Brain microvascular endothelial cell (primary cell): ENCODE data around the gene KCNN3.

Source experiments
- DNase-seq: peaks from one replicate; pipeline ENCODE4 v3.0.0-alpha.2; 2020
- H3K27ac ChIP-seq: fragments of 250-450 bp; sonication (Bioruptor Pico); 2 replicates; pipeline ENCODE4 v1.5.1; 2020; ENCODE audit warnings: mild to moderate bottlenecking, moderate library complexity
- H3K27me3 ChIP-seq: fragments of 250-450 bp; sonication (Bioruptor Pico); replicated peaks from 2 replicates; pipeline ENCODE4 v1.5.1; 2020; ENCODE audit warnings: mild to moderate bottlenecking
- H3K36me3 ChIP-seq: fragments of 250-450 bp; sonication (Bioruptor Pico); replicated peaks from 2 replicates; pipeline ENCODE4 v1.5.1; 2020; ENCODE audit warnings: mild to moderate bottlenecking
- H3K4me3 ChIP-seq: 2 replicates; pipeline ENCODE4 v1.5.1; 2011; ENCODE audit warnings: low read depth, mild to moderate bottlenecking, control low read depth, low read length, moderate library complexity
- CTCF ChIP-seq: IDR thresholded peaks from 2 replicates; pipeline ENCODE4 v1.5.1; 2011; ENCODE audit warnings: low read depth, mild to moderate bottlenecking, moderate library complexity, low read length, control low read depth, inconsistent platforms; ENCODE audit errors: missing control alignments
- in situ Hi-C: cut with HindIII; loops from 2 replicates; pipeline ENCODE4 v1.10.0; 2017; ENCODE audit warnings: low sequenced_read_pairs, low pct_ligation_motif_present

The KCNN3 gene

GRCh38 chr1:154851392-154852177 is 18.5 kb downstream of the KCNN3 start:
- in situ Hi-C loops, result no loop called here
- peak; percentile 18 for DNase-seq
- Histone ChIP-seq H3K36me3 (no peaks in the 10 kb centered on the region), H3K27me3 (no peaks in the 10 kb centered on the region), H3K4me3 (no peak overlapping the region), H3K27ac (no peak overlapping the region)
- TF ChIP-seq CTCF, result no peak

- no peak for DNase-seq
- no peak overlapping the region for H3K27ac ChIP-seq
- no peak overlapping the region for H3K4me3 ChIP-seq
- no peaks in the 10 kb centered on the region for H3K36me3 ChIP-seq
- H3K27me3 ChIP-seq, result no peaks in the 10 kb centered on the region
- in situ Hi-C loops, result no loop called here
- TF ChIP-seq CTCF, result no peak
Measured at GRCh38 chr1:154849645-154850131, 20.4 kb downstream of the KCNN3 start.

- no peaks in the 10 kb centered on the region for H3K27me3 ChIP-seq
- no peak for TF ChIP-seq CTCF
- H3K36me3 ChIP-seq, result no peaks in the 10 kb centered on the region
- in situ Hi-C loops, result no loop called here
- H3K27ac ChIP-seq, result no peak overlapping the region
- H3K4me3 ChIP-seq, result no peak overlapping the region
- no peak for DNase-seq
Measured at GRCh38 chr1:154848983-154849382, 21.1 kb downstream of the KCNN3 start.

- no peaks in the 10 kb centered on the region for H3K27me3 ChIP-seq
- H3K27ac ChIP-seq, result no peak overlapping the region
- TF ChIP-seq CTCF, result no peak
- DNase-seq, result no peak
- no peak overlapping the region for H3K4me3 ChIP-seq
- H3K36me3 ChIP-seq, result no peaks in the 10 kb centered on the region
- in situ Hi-C loops, result no loop called here
Measured at GRCh38 chr1:154847891-154848290, 22.2 kb downstream of the KCNN3 start.

- in situ Hi-C loops, result no loop called here
- no peaks in the 10 kb centered on the region for H3K27me3 ChIP-seq
- no peak for TF ChIP-seq CTCF
Measured at GRCh38 chr1:154846565-154847442, 23.3 kb downstream of the KCNN3 start.

More at GRCh38 chr1:154846565-154847442, 23.3 kb downstream of the KCNN3 start:
- Histone ChIP-seq H3K4me3 (no peak overlapping the region), H3K36me3 (no peaks in the 10 kb centered on the region), H3K27ac (no peak overlapping the region)
- DNase-seq, result no peak
